ENCODE measurements around the gene ZDBF2. TPM values are rescaled to one million over a fixed set of nuclear protein-coding genes. Genes with fewer than 3 reads are reported as not detected.

ZDBF2 gene
- total RNA-seq, 1 experiment from 2014 or later = 0.75 TPM

DNA sequence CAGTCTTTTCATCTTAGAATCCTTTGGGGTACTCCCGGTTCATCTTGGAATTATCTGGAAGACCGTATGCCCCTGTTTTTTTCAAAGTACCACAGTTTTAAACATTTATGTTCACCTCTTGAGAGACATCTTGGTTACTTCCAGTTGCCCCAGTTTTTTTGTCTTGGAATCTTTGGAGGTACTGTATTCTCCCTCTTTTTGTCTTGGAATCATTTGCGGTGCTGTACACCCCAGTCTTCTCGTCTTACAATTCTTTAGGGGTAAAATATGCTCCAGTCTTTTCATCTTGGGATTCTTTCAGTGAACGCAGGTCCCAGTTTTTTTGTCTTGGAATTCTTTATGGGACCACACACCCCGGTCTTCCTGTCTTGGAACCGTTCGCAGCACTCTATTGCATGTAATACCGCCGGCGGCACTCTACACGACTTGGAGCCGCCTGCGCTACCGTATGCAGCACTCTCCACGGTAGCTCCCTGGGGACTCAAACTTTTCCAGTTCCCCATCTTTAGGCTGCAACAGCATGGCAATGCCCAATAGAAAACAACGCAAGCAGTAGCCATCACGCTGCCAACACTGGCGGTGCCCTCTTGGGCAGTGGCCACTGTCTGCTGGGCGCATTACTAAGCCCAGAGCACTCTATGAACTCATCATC is 21.2 kb upstream of the ZDBF2 start:
- no peaks in the 10 kb centered on the region for H3K4me1 ChIP-seq (ENCODE audit: insufficient read depth, low read length, poor library complexity, severe bottlenecking)
- H3K27ac ChIP-seq (ENCODE audit: low read depth, low read length, poor library complexity, severe bottlenecking) = no peak overlapping the region
- H3K4me3 ChIP-seq (ENCODE audit: low read depth, low read length, poor library complexity, severe bottlenecking) = no peak overlapping the region
- intact Hi-C loops (cut with micrococcal nuclease; ENCODE audit: unreplicated experiment) = no loop called here
- CTCF ChIA-PET = no interaction called here
- H3K9me3 ChIP-seq (ENCODE audit: low read depth, low read length, poor library complexity, severe bottlenecking) = no peaks in the 10 kb centered on the region
- peaks cover 65% of the 10 kb centered on the region for H3K27me3 ChIP-seq (replicated peaks; ENCODE audit: insufficient read depth, low read depth, low read length, poor library complexity)
- BruUV-seq (replicated peaks) = no TSS peak
- DNase-seq (ENCODE audit: low spot score) = no peak
- H3K36me3 ChIP-seq (ENCODE audit: insufficient read depth, low read length, poor library complexity, severe bottlenecking) = no peaks in the 10 kb centered on the region
- POLR2A ChIA-PET (ENCODE audit: low non-redundant PET) = no interaction called here
- TF ChIP-seq, protein P1, sequence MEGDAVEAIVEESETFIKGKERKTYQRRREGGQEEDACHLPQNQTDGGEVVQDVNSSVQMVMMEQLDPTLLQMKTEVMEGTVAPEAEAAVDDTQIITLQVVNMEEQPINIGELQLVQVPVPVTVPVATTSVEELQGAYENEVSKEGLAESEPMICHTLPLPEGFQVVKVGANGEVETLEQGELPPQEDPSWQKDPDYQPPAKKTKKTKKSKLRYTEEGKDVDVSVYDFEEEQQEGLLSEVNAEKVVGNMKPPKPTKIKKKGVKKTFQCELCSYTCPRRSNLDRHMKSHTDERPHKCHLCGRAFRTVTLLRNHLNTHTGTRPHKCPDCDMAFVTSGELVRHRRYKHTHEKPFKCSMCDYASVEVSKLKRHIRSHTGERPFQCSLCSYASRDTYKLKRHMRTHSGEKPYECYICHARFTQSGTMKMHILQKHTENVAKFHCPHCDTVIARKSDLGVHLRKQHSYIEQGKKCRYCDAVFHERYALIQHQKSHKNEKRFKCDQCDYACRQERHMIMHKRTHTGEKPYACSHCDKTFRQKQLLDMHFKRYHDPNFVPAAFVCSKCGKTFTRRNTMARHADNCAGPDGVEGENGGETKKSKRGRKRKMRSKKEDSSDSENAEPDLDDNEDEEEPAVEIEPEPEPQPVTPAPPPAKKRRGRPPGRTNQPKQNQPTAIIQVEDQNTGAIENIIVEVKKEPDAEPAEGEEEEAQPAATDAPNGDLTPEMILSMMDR (conservative IDR thresholded peaks at IDR 0.05; ENCODE audit: low read depth, low read length) = no peak
- peak; percentile 28 for TF ChIP-seq EZH2 (IDR thresholded peaks at IDR 0.05; ENCODE audit: borderline replicate concordance, low read depth, low read length, poor library complexity, severe bottlenecking)

DNA sequence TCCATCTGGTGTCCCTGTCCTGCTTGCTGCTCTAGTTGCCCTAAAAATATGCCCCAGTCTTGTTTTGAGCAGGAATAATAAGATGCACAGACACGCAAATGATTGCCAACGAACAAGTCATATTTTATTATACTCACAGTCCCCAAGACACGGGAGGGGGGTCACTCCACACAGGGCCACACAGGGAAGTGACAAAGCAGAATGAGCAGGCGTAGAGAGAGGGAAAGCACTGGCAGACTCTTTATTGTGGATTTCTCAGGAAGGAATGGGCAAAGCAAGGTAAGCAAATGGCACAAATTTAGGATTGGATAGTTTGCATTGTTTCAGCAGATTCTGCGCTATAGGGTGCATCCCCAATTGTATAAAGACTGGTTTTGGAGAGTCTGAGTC is 20.7 kb upstream of the ZDBF2 start:
- intact Hi-C loops (cut with micrococcal nuclease; ENCODE audit: unreplicated experiment) = no loop called here
- no peaks in the 10 kb centered on the region for H3K4me1 ChIP-seq (ENCODE audit: insufficient read depth, low read length, poor library complexity, severe bottlenecking)
- CTCF ChIA-PET = no interaction called here
- H3K36me3 ChIP-seq (ENCODE audit: insufficient read depth, low read length, poor library complexity, severe bottlenecking) = no peaks in the 10 kb centered on the region
- H3K27me3 ChIP-seq (replicated peaks; ENCODE audit: insufficient read depth, low read depth, low read length, poor library complexity) = peaks cover 68% of the 10 kb centered on the region
- no peak overlapping the region for H3K27ac ChIP-seq (ENCODE audit: low read depth, low read length, poor library complexity, severe bottlenecking)
- no peak for DNase-seq (ENCODE audit: low spot score)
- no peak overlapping the region for H3K4me3 ChIP-seq (ENCODE audit: low read depth, low read length, poor library complexity, severe bottlenecking)
- no TSS peak for BruUV-seq (replicated peaks)
- no peaks in the 10 kb centered on the region for H3K9me3 ChIP-seq (ENCODE audit: low read depth, low read length, poor library complexity, severe bottlenecking)
- POLR2A ChIA-PET (ENCODE audit: low non-redundant PET) = no interaction called here
- no peak for TF ChIP-seq EZH2 (IDR thresholded peaks at IDR 0.05; ENCODE audit: borderline replicate concordance, low read depth, low read length, poor library complexity, severe bottlenecking)
- TF ChIP-seq, protein P1 (conservative IDR thresholded peaks at IDR 0.05; ENCODE audit: low read depth, low read length) = no peak

DNA sequence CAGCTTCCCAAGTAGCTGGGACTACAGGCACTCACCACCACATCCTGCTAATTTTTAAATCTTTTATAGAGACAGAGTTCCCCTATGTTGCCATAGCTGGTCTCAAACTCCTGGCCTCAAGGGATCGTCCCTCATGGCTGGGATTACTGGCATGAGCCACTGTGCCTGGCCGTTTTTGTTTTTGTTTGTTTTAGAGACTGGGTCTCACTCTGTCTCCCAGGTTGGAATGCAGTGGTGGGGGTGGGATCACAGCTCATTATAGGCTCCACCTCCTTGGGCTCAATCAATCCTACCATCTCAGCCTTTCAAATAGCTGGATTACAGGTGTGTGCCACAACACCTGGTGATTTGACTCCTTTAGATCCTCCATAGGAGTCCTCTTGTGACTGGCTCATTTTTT is 19.5 kb upstream of the ZDBF2 start:
- Histone ChIP-seq H3K27me3 (replicated peaks; ENCODE audit: insufficient read depth, low read depth, low read length, poor library complexity) (peaks cover 81% of the 10 kb centered on the region), H3K4me3 (ENCODE audit: low read depth, low read length, poor library complexity, severe bottlenecking) (no peak overlapping the region), H3K36me3 (ENCODE audit: insufficient read depth, low read length, poor library complexity, severe bottlenecking) (no peaks in the 10 kb centered on the region), H3K9me3 (ENCODE audit: low read depth, low read length, poor library complexity, severe bottlenecking) (no peaks in the 10 kb centered on the region), H3K4me1 (ENCODE audit: insufficient read depth, low read length, poor library complexity, severe bottlenecking) (no peaks in the 10 kb centered on the region), H3K27ac (ENCODE audit: low read depth, low read length, poor library complexity, severe bottlenecking) (no peak overlapping the region)
- DNase-seq (ENCODE audit: low spot score) = no peak
- TF ChIP-seq, protein P1 (conservative IDR thresholded peaks at IDR 0.05; ENCODE audit: low read depth, low read length) = no peak
- no peak for TF ChIP-seq EZH2 (IDR thresholded peaks at IDR 0.05; ENCODE audit: borderline replicate concordance, low read depth, low read length, poor library complexity, severe bottlenecking)
- ChIA-PET CTCF (no interaction called here), POLR2A (ENCODE audit: low non-redundant PET) (no interaction called here)
- intact Hi-C loops (cut with micrococcal nuclease; ENCODE audit: unreplicated experiment) = no loop called here
- BruUV-seq (replicated peaks) = no TSS peak

Data from A673 (cell line).